Right ventricle myocardium inferior (tissue), 1 donor: ENCODE measurements around the gene PRR14L. TPM values are rescaled to one million over a fixed set of nuclear protein-coding genes. Genes with fewer than 3 reads are reported as not detected.
"Not testable (repeated sequence)": the region's sequence is repeated elsewhere in the genome, so short reads cannot be mapped to it uniquely, and the experiment has no call there.

Experiments
- ATAC-seq: fragments of 200-7000 bp; cut with Tn5 transposase; one replicate; pipeline ENCODE4 v1.9.1; 2020; ENCODE audit warnings: mild to moderate bottlenecking, moderate library complexity
- DNase-seq: peaks from one replicate; pipeline ENCODE4 v3.0.0; 2021; ENCODE audit errors: missing footprints
- intact Hi-C: fragments of 100-400 bp; cut with DNase I; formaldehyde crosslinking; loops from one replicate; pipeline ENCODE4 v1.11.0; 2022
- long read RNA-seq: library from polyadenylated mRNA; unstranded; transcript quantifications from one replicate; pipeline ENCODE4 v2.0.0, GENCODE V29; 2021
- total RNA-seq: library from RNA; stranded (reverse); fragmentation: NEBNext Ultra II Directional; extraction: Animal tissue kit (Norgen Biotek cat#: 25700); gene quantifications from one replicate; pipeline ENCODE4 v1.2.1, GENCODE V29; 2021
- donor health status: DM: no; HTN: yes; CAD: no; lungs with severe emphysema.

Gene PRR14L
- 11.2 TPM for total RNA-seq
- long read RNA-seq = 0 reads

DNA sequence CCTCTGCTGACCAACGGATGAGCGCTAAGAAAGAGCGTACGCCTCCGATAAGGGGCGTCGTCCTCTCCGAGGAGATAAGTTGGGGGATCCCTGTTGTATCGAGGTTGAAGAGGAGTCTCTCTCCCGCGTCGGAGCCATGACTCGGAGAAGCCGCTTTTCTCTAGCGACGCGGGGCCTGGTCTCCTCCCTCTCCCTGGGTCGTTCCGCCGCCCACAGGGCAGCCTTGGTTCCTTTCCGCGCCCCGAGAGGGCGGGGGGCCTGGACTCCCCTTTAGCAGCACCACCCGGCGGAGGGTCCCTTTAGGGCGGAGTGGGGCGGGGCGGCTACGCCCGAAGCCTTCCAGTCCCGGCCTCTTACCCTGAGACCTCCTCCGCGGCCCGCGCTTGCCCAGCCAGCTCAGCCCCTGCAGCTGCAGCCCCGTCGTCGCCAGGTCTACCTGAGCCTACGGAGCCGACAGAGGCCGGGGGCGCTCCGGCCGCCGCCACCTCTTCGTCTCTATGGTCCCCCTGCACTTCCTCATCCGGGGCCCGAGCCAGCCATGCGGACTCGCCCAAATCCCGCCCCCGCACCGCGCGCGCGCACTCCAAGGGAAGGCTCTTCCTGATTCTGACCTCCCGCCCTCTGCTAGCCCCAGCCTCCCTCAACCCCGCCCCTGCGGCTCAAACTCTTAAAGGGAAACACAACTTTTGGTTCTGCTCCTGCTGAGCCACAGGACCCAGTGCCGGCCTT, at the start of gene PRR14L:
PRR14L (minus strand) TSS at position 497 of the 729 bp plus-strand sequence. CDS start 11,272 bp downstream, outside the sequence.
- DNase-seq (peak; percentile 100), ATAC-seq (peak; percentile 95)
- intact Hi-C loops = loop anchor here (5.0 to 10.0 kb wide), 4 partner anchors 55 to 257 kb away; partner anchors contain the start of genes PISD and YWHAH

DNA sequence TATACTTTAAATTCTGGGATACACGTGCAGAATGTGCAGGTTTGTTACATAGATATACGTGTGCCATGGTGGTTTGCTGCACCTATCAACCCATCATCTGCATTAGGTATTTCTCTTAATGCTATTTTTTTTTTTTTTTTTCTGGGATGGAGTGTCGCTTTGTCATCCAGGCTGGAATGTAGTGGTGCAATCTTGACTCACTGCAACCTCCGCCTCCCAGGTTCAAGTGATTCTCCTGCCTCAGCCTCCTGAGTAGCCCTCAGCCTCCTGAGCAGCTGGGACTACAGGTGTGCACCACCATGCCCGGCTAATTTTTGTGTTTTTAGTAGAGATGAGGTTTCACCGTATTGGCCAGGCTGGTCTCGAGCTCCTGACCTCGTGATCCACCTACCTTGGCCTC, 49.4 kb upstream of the PRR14L start:
- ATAC-seq, intact Hi-C loops, DNase-seq: not testable (repeated sequence)

DNA sequence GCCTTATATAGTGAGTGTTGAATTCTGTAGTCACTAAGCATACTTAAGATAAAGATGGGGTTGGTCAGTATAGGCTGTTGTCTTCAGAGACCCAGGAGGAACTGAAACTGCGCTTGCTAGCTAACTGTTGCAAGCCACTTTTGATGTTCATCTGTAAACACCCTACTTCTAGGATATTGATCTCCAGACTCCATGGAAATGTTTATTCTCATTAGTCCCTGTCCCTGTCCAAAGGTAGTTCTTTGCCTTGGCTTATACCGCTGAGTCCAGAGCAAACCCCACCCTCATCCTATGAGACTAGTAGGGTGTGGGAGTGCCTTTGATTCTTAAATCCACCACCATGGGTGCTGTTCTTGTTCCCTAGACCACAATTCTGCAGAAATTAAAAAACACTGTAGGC, 40.3 kb upstream of the PRR14L start:
- no peak for DNase-seq
- ATAC-seq = peak; percentile 43
- intact Hi-C loops = no loop called here

DNA sequence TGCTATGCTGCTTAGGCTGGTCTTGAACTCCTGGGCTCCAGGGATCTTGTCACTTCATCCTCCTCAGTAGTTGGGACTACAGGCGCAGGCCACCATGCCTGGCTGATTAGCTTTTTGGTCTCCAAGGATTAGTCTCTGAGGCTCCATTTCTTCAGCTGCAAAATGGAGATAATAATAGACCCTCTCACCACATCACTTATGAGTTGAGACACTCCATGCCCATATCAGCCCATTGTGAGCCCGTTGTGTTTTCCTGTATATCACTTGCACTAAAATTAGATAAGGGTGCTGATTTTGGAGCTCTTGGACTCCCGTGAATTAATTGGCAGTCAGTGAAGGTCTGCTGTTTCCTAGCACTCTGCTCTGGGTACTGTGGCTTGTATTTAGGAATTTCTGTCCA, 39.9 kb upstream of the PRR14L start:
- no peak for DNase-seq
- peak; percentile 87 for ATAC-seq
- intact Hi-C loops = no loop called here

DNA sequence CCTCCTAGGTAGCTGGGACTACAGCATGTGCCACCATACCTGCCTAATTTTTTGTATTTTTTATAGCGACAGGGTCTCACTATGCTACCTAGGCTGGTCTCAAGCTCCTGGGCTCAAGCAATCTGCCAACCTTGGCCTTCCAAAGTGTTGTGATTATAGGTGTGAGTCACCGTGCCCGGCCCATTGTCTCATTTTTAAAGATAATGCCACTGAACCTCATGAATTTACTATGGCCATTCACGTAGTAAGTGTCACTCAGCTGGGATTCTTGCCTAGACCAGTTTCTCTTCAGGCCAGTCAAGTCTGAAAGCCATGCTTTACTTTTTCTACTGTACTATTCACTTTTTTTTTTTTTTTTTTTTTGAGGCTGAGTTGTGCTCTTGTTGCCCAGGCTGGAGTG, 26.3 kb upstream of the PRR14L start:
- intact Hi-C loops = no loop called here
- ATAC-seq = no peak

DNA sequence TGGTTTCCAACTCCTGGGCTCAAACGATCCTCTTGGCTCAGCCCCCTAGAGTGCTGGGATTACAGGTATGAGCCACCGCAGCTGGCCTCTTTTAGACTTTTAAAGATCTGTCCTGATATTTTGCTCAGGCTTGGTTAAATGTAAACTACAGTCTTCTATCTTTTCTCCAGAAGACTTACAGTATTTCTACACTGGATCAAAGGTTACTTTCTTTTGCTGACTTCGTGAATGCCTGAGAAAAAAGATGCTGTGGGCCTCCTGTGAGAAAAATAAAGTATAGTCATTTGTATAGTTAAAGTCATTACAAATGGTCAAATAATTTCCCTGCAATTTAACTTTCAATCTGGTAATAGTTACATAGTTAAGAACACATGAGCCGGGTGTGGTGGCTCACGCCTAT, 23.5 kb upstream of the PRR14L start:
- intact Hi-C loops = no loop called here
- DNase-seq = no peak
- ATAC-seq = no peak

More for the DNA sequence above, 26.3 kb upstream of the PRR14L start:
- no peak for DNase-seq

DNA sequence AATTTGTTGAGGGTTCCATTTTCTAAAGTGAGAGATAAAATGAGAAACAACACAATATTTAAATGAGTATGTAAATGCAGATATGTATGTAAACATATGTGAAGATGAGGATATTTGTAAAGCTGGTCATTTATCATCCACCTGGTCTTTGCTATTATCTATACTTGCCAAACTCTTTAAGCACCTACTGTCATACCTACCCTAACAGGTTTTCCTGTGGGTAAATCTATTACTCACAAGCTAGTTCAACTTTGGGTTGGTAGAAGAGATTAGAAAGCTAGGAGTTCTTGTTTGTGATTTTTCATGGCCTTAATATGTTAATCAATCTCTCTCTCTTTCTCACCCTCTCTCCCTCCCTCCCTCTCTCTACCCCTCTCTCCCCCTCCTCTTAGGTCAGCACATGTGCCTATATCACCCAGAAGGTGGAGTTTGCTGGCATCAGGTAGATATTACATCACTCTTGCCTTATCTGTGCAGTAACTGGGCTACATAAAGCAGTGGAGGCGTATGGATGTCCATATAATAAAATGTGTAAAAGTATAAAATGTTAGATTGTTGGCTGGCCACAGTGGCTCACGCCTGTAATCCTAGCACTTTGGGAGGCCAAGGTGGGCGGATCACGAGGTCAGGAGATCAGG, 18.6 kb upstream of the PRR14L start:
- DNase-seq (no peak), ATAC-seq (no peak)
- intact Hi-C loops = no loop called here

DNA sequence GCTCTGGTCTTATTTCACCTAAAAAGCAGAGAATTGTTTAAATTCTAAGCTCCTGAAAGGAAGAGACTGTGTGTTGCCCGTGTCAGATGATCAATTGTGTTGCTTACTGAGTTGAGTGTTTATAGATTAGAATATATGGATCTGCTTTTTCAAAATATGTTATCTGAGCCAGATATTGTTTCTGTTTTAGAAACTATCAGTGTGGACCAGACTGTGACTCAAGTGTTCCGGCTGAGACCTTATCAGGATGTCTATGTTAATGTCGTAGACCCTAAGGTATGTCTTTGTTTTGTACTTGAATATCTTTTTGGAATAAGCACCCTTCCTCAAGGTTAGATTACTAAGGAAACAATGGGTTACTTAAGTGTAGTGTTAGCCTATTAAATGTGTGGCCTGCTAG, 14.9 kb upstream of the PRR14L start:
- no peak for ATAC-seq
- no peak for DNase-seq
- intact Hi-C loops = no loop called here

DNA sequence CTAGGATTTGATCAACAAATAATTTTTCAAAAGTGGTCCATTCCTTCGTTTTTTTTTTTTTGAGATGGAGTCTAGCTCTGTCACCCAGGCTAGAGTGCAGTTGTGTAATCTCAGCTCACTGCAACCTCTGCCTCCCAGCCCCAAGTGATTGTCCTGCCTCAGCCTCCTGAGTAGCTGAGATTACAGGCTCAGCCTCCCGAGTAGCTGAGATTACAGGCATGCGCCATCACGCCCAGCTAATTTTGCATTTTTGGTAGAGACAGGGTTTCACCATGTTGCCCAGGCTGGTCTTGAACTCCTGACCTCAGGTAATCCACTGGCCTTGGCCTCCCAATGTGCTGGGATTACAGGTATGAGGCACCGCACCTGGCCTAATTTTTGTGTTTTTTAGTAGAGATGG, 8.9 kb upstream of the PRR14L start:
- intact Hi-C loops, DNase-seq, ATAC-seq: not testable (repeated sequence)

DNA sequence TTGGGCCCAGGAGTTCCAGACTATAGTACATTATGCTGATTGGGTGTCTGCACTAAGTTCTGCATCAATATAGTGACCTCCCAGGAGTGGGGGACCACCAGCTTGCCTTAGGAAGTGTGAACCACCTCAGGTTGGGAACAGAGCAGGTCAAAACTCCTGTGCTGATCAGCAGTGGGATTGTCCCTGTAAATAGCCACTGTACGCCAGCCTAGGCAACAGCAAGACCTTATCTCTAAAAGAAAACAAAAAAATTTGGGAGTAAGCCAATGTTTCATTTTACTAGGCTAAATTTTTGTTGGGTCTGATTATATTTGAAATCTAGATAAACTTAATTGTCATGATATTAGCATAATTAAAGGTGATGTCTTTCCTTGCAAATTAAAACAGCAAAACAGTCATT, 7.3 kb upstream of the PRR14L start:
- intact Hi-C loops = no loop called here
- ATAC-seq = no peak
- DNase-seq = no peak

DNA sequence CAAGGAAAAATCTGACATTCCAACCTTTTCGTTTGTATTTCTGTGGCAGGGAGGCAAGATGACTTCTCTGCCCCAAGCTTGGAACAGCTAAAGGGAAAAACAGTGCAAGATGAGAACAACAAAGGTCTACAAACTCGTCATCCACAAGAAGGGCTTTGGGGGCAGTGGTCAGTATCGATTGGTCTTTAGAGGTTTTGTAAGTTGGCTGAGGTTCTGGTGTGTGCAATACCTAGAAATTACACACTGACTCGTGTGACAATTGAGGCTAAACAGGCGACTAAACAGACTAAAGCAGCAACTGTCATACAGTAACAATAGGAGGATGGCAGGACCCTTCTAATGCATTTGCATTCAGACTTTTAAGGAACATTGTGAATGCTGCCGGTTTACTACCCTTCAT, 4.9 kb upstream of the PRR14L start:
- DNase-seq (no peak), ATAC-seq (no peak)
- intact Hi-C loops = loop anchor here (5.0 kb wide), 3 partner anchors 93 to 263 kb away; partner anchors contain the start of genes PISD and YWHAH

DNA sequence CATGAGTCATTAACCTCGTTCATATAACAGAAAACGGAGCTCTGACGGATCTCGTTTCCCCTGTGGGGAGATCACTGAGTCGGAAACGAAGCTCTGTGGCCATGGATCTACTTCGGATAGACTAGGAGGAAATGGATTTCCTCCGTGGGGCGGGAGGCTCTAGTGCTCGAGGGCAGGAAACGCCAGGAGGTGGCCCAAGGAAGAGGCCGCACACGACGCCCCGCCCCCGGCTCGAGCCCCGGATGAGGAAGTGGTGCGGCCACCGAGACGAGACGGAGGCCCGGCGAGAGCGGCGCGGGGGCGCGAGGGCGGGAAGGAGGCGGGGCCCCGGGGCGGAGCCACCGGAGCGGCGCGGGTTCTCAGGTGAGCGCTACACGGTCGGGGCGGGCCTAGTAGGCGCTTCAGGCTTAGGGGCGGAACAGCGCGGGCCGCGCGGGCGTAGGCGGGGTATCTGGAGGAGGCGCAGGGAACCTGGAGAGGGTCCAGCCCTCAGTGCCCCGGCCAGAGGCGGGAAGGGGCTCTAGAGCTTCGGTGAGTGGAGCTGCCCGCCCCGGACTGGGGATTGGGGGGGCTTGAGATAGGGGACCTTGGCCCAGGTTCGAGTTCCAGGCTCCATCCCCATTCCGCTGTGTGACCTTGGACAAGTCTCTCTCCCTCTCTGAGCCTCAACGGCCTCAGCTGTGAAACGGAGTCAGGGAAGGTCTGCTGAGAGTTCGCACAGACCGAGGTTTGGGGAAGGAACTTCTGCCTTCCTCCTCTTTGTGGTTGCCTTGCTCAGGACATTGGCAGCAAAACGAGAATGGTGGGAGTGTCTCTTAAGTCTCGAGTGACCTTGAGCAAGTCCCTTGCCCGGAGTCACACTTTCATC, 3.9 kb upstream of the PRR14L start, which contains the start of gene DEPDC5:
DEPDC5 (plus strand) TSS at position 386 of the 868 bp plus-strand sequence. CDS start 903 bp downstream, outside the sequence.
- DNase-seq (peak; percentile 98), ATAC-seq (peak; percentile 92)
- intact Hi-C loops = loop anchor here (5.0 kb wide), 3 partner anchors 92 to 262 kb away; partner anchors contain the start of genes PISD and YWHAH

DNA sequence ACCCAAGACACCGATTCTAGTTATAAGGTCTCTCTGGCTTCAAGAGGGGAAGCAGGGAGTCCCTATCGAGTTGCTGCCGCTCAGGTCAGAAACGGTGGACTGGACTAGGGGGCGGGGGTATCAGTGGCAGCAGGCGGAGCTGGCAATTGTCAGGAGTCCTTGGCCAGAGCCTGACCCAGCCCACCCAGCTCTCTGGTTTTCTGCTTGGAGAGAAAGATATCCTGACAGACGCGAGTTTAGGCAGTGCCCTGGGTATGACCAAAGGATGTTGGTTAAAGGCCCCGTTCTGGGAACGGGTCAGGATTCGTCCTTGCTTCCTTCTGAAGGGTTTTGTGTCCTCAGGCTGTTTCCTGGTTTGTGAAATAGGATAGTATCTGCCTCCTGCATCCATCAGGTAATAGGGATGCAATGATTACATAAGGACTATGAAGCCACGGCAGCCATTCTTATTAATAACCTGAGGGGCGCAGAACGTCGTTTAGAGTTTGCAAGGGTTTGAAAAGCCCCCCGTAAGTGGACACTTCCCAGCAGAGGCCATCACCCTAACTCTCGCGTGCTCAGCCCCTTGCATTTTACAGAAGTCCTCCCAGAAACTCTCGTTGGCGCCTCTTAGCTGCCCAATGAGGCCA, 3.2 kb upstream of the PRR14L start:
- intact Hi-C loops = loop anchor here (5.0 kb wide), 3 partner anchors 91 to 261 kb away; partner anchors contain the start of genes PISD and YWHAH
- DNase-seq = no peak
- ATAC-seq = peak; percentile 17

DNA sequence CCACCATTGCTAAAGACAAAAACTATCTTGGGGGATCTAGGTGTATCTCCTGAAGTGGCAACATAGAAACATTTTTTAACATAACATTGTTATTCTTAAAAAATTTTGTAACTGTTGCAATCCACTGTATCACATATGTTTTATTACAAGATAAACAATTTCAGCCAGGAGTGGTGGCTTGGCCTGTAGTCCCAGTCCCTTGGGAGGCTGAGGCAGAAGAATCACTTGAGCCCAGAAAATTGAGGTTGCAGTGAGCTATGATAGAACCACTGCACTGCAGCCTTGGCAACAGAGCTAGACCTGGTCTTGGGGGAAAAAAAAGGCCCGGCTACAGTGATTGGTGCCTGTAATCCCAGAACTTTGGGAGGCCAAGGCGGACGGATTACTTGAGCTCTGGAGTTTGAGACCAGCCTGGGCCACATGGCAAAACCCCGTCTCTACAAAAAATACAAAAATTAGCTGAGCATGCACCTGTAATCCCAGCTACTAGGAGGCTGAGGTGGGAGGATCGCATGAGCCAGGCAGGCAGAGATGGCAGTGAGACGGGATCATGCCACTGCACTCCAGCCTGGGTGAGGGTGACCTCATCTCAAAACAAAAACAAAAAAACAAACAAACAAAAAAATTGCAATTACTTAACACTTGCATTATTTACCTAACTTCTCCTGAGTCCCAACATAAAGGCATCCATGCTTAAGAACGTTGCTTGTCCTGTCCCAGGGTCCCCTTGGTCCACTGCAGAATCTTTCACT, 2.3 kb upstream of the PRR14L start:
- DNase-seq (no peak), ATAC-seq (no peak)
- intact Hi-C loops = loop anchor here (5.0 kb wide), 3 partner anchors 90 to 260 kb away; partner anchors contain the start of genes PISD and YWHAH

DNA sequence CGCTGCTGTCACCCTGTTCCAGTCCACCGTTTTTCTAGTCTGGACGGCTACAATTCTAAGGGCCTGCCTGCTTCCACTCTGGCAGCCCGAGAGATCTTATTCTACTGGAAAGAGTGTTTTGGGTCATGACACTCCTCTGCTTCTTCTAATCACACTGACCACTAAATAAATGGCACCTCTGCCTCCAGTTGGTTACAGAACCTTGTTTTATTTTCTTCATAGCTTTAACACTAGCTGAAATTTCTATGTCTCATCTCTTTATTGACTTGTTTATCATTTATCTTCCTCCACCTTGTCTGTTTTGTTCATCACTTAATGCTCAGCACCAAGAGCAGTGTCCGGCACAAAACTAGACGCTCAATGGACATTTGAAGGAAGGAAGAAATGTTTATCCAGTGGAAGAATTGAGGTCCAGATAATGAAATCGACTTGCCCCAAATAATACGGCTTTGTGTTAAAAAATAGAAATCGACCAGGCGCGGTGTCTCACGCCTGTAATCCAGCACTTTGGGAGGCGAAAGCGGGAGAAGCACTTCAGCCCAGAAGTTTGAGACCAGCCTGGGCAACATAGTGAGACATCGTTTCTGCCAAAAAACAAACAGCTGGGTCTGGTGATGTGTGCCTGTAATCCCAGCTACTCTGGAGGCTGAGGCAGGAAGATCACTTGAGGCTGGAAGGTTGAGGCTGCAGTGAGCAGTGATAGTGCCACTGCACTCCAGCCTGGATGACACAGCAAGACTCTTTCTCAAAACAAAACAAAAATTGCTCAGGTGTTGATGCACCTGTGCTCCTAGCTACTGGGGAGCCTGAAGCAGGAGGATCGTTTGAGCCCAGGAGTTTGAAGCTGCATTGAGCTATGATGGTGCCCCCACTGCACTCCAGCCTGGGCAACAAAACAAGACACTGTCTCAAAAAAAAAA, 693 bp upstream of the PRR14L start:
- DNase-seq (no peak), ATAC-seq (no peak)
- intact Hi-C loops = loop anchor here (5.0 kb wide), 3 partner anchors 88 to 258 kb away; partner anchors contain the start of genes PISD and YWHAH

DNA sequence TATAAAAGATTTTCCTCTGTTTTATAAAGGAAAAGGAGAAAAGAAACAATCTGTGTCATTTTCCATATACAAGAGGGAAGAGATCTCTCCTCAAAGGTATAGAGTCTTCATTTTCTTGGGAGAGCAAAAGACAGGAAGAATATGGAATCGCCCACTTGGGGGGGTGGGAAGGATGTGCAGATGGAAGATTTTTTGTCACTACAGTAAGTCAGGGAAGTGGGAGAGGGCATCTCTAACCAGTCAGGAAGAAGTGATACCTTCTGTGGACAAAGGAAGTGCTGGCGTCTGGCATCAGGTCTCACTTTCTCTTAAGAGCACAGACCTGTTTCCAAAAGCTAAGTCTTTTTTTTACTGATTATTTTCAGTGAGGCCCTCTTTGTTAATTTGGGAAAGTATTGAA, 1.4 kb downstream of the PRR14L start:
- intact Hi-C loops = loop anchor here (10.0 kb wide), 1 partner anchor 56 kb away; no protein-coding TSS in a partner anchor
- no peak for ATAC-seq
- DNase-seq = no peak

DNA sequence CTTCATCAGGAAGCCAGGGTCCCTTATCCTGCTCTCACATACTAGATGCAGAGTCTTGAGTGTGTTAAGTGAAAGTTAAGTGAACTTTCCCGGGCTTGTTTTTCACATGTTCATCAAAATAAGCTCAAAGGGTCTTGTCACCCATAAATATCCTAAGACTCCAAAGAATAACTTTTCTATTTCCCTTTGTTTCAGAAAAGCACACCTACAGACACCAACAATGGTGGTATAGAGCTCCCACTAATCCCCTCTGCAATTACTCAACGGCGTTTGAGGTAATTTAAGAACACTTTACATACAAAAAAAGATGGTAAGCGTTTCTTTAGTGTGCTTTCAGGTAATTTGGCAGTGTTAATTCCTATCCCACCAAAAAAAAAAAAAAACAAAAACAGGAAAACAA, 2.5 kb downstream of the PRR14L start:
- ATAC-seq (no peak), DNase-seq (no peak)
- intact Hi-C loops = loop anchor here (10.0 kb wide), 1 partner anchor 57 kb away; no protein-coding TSS in a partner anchor
